ENCODE measurements around the gene POMC.
A peak's percentile ranks its signal among the peaks of the same experiment; 100 is the strongest.

- TF ChIP-seq EZH2 (IDR thresholded peaks at IDR 0.05) (no peak), CTCF (IDR thresholded peaks at IDR 0.05) (peak; percentile 45), EZH2phosphoT487 (IDR thresholded peaks at IDR 0.05) (no peak)
These were observed 32.9 kb upstream of the POMC start for GRCh38 chr2:25201265-25201664.

All from neural progenitor cell (in vitro differentiated cells).